Vagina (tissue), 2 donors: ENCODE data around the gene SURF6. TPM values are rescaled to one million over a fixed set of nuclear protein-coding genes. Genes with fewer than 3 reads are reported as not detected.
"Not testable (repeated sequence)": the region's sequence is repeated elsewhere in the genome, so short reads cannot be mapped to it uniquely, and the experiment has no call there.

Experiments
- DNase-seq, 2 donors: peaks; one replicate each; pipeline ENCODE4 v3.0.0-alpha.2; 2017; ENCODE audit errors: extremely low spot score in 2 of 2
- H3K27ac ChIP-seq: fragments of 200-600 bp; sonication (generic); one replicate; pipeline ENCODE4 v1.5.1; 2019
- H3K27me3 ChIP-seq: fragments of 200-600 bp; sonication (generic); one replicate; pipeline ENCODE4 v1.5.1; 2019
- H3K36me3 ChIP-seq, 2 donors: fragments of 200-600 bp; sonication (generic); one replicate each; pipeline ENCODE4 v1.5.1; 2017 to 2019
- H3K4me1 ChIP-seq: fragments of 200-600 bp; sonication (generic); one replicate; pipeline ENCODE4 v1.5.1; 2019
- H3K4me3 ChIP-seq, 2 donors: fragments of 200-600 bp; sonication (generic); 1 replicate in 1 of 2; 2 replicates in 1 of 2; pipeline ENCODE4 v1.5.1; 2016 to 2019
- H3K9me3 ChIP-seq: fragments of 200-600 bp; sonication (generic); one replicate; pipeline ENCODE4 v1.5.1; 2019
- CTCF ChIP-seq, 3 experiments: fragments of 450-650 bp in 2 of 3; fragments of 200-600 bp in 1 of 3; sonication (generic) in 1 of 3; IDR thresholded peaks; one replicate each; pipeline ENCODE4 v1.5.1; 2017 to 2019; ENCODE audit warnings: antibody characterized with exemption in 3 of 3, mild to moderate bottlenecking in 2 of 3, moderate library complexity in 2 of 3
- POLR2A ChIP-seq, 2 donors: fragments of 450-650 bp; IDR thresholded peaks; one replicate each; pipeline ENCODE4 v1.6.1; 2017; ENCODE audit warnings: antibody characterized with exemption in 2 of 2, mild to moderate bottlenecking in 2 of 2, moderate library complexity in 2 of 2
- POLR2AphosphoS5 ChIP-seq, 2 donors: sonication (generic); formaldehyde crosslinking; IDR thresholded peaks; one replicate each; pipeline ENCODE4 v1.9.0; 2017; ENCODE audit warnings: antibody characterized with exemption in 2 of 2, mild to moderate bottlenecking in 2 of 2, low read depth in 1 of 2; ENCODE audit not compliant: insufficient read depth in 1 of 2
- intact Hi-C: fragments of 100-400 bp; cut with DNase I; formaldehyde crosslinking; loops from one replicate; pipeline ENCODE4 v1.15.1; 2023
- total RNA-seq: library from RNA; depleted of rRNA; stranded (reverse); fragments of >200 nt; gene quantifications from one replicate; pipeline ENCODE4 v1.2.3, GENCODE V29; 2016

Gene SURF6
- total RNA-seq, 1 donor from 2014 or later = 12.8 TPM

DNA sequence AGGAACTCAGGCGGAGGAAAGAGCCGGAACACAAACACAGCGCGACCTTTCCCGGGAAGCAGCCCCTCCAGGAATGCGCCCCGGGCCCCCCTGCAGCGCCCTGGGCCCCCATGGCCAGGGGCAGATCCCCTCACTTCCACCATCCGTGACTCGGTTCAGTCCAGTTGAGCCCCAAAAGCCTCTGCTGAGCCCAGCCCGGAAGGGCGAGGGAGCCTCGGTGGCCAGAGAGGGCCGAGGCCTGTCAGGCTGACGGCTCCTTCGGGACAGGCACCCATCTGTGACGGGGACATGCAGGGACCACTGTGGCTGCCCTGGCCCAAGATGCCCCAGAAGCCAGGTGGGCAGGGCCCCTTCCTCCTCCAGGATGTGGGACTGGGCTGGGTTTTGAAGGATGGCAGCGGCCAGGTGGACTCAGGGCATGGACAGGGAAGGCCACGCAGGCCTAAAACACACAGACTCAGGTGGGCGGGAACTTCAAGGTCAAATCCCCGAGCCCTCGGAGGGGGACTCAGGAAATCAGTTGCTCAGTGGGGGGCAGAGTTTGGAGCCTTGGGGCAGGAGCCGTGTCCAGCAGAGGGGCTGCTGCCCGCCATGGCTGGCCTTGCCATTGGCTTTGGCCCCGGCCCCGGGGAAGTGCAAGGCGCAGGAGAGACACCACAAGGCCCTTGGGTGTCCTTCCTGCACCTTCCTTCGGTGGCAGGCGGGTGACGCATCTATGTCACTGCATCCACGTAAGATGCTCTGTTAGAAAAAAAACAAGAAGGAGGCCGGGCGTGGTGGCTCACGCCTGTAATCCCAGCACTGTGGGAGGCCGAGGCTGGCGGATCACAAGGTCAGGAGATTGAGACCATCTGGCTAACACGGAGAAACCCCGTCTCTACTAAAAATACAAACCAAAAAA lies 31.3 kb downstream of the SURF6 start:
- Histone ChIP-seq H3K27me3 (no peaks in the 10 kb centered on the region), H3K4me1 (no peaks in the 10 kb centered on the region), H3K36me3 (no peaks in the 10 kb centered on the region), H3K4me3 (no peak overlapping the region), H3K9me3 (no peaks in the 10 kb centered on the region), H3K27ac (no peak overlapping the region)
- TF ChIP-seq POLR2A (IDR thresholded peaks at IDR 0.05) (no peak), POLR2AphosphoS5 (IDR thresholded peaks at IDR 0.05; ENCODE audit: insufficient read depth in 1 of 2, low read depth in 1 of 2) (no peak), CTCF (IDR thresholded peaks at IDR 0.05) (no peak)
- intact Hi-C loops = no loop called here
- no peak for DNase-seq

DNA sequence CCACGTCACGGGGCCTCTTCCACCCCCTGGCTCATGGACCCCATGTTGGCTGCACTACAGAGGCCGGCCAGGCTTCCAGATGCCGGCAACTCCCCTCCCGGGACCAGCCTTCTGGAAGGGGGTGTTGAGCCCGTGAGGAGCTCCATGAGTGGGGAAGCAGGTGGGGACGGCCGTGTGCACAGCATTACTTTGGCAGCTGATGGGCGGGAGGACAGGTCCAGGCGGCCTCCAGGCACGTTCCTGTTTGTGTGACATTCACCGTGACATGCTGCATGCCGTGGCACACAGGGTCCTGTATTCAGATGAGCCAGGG lies 31.9 kb downstream of the SURF6 start:
- Histone ChIP-seq H3K4me1 (no peaks in the 10 kb centered on the region), H3K9me3 (no peaks in the 10 kb centered on the region), H3K27ac (no peak overlapping the region), H3K4me3 (no peak overlapping the region), H3K27me3 (no peaks in the 10 kb centered on the region), H3K36me3 (no peaks in the 10 kb centered on the region)
- TF ChIP-seq POLR2AphosphoS5 (IDR thresholded peaks at IDR 0.05; ENCODE audit: insufficient read depth in 1 of 2, low read depth in 1 of 2) (no peak), CTCF (IDR thresholded peaks at IDR 0.05) (no peak), POLR2A (IDR thresholded peaks at IDR 0.05) (no peak)
- intact Hi-C loops = no loop called here
- DNase-seq = no peak

DNA sequence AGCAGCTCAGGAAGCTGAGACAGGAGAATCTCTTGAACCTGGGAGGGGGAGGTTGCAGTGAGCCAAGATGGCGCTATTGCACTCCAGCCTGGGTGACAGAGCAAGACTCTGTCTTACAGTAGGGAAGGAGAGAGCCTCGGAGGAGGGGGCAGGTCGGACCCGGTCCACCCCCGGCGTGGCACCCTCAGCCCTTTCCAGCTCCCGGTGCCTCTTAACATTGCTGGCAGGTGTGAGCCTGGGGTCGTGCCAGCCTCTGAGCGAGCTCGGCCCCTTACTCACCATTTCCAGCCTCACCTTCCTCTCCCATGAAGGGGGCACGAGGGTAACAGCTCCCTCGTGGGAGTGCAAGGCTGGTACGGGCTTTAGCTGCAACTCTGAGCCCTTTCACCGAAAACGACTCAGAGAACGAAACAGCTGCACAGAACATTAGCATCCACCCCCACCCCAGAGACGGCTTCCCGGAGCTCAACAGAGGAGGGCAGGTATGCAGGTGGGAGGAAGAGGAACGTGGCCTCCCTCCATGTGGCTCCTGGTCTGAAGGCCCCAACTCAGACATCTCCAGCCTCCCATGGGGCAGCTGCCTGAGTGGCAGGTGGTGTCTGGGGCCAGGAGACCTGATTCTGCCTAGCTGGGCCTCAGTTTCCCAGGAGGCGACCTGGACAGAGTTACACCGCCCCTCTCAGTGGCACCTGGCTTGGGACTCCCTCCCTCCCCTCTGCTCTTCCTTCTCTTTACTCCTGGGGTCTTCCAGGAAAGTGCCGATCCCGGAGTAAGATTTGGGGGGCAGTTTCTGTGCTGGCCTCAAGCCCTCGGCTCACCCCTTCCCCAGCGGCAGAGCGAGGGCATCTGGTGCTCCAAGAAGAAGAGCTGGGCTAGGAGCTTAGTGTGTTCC lies 32.5 kb downstream of the SURF6 start:
- no peak overlapping the region for H3K4me3 ChIP-seq
- DNase-seq = no peak
- no peaks in the 10 kb centered on the region for H3K4me1 ChIP-seq
- no peaks in the 10 kb centered on the region for H3K36me3 ChIP-seq
- no peaks in the 10 kb centered on the region for H3K27me3 ChIP-seq
- no peaks in the 10 kb centered on the region for H3K9me3 ChIP-seq
- no peak overlapping the region for H3K27ac ChIP-seq
- intact Hi-C loops = no loop called here
- TF ChIP-seq CTCF (IDR thresholded peaks at IDR 0.05) (no peak), POLR2A (IDR thresholded peaks at IDR 0.05) (no peak), POLR2AphosphoS5 (IDR thresholded peaks at IDR 0.05; ENCODE audit: insufficient read depth in 1 of 2, low read depth in 1 of 2) (no peak)

- no peak overlapping the region for H3K27ac ChIP-seq
- TF ChIP-seq CTCF (IDR thresholded peaks at IDR 0.05) (no peak), POLR2AphosphoS5 (IDR thresholded peaks at IDR 0.05; ENCODE audit: insufficient read depth in 1 of 2, low read depth in 1 of 2) (no peak), POLR2A (IDR thresholded peaks at IDR 0.05) (no peak)
- no peaks in the 10 kb centered on the region for H3K36me3 ChIP-seq
- no peaks in the 10 kb centered on the region for H3K27me3 ChIP-seq
- H3K4me1 ChIP-seq = no peaks in the 10 kb centered on the region
- H3K4me3 ChIP-seq = no peak overlapping the region
- no peaks in the 10 kb centered on the region for H3K9me3 ChIP-seq
- no peak for DNase-seq
- intact Hi-C loops = no loop called here
These were observed 34.4 kb downstream of the SURF6 start for GRCh38 chr9:133301253-133302230.

DNA sequence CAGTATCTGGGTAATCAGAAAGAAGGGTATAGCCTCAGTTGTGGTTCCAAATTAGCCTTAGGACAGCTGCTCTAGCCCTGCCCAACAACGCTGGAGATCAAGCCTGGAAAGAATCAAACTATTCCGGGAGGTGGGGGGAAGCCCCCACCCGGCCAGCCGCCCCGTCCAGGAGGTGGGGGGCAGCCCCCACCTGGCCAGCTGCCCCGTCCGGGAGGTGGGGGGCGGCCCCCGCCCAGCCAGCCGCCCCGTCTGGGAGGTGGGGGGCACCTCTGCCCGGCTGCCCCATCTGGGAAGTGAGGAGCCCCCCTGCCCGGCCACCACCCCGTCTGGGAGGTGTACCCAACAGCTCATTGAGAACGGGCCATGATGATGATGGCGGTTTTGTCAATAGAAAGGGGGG lies 36.0 kb downstream of the SURF6 start:
- H3K4me3 ChIP-seq, intact Hi-C loops, H3K4me1 ChIP-seq, H3K36me3 ChIP-seq, H3K9me3 ChIP-seq, DNase-seq, H3K27me3 ChIP-seq, H3K27ac ChIP-seq: not testable (repeated sequence)
